GM13977 (cell line): ENCODE measurements around the gene PGAM2.

ENCODE experiments used
- DNase-seq: peaks from one replicate; pipeline ENCODE4 v3.0.0; 2012; ENCODE audit warnings: low spot score
- in situ Hi-C: fragments of 300-500 bp; cut with MboI; formaldehyde crosslinking; loops from one replicate; pipeline ENCODE4 v1.12.0; 2022; ENCODE audit warnings: low sequenced_read_pairs, low pct_unique_long_range_greater_than_20kb, mixed read lengths, inconsistent platforms; ENCODE audit not compliant: unreplicated experiment
- TF ChIP-seq, protein P1 (sequence below): IDR thresholded peaks from 2 replicates; pipeline ENCODE4 v1.5.1; 2012; ENCODE audit warnings: mild to moderate bottlenecking, control low read depth; ENCODE audit not compliant: insufficient read depth; ENCODE audit errors: extremely low read depth, missing control alignments

PGAM2 gene

DNA sequence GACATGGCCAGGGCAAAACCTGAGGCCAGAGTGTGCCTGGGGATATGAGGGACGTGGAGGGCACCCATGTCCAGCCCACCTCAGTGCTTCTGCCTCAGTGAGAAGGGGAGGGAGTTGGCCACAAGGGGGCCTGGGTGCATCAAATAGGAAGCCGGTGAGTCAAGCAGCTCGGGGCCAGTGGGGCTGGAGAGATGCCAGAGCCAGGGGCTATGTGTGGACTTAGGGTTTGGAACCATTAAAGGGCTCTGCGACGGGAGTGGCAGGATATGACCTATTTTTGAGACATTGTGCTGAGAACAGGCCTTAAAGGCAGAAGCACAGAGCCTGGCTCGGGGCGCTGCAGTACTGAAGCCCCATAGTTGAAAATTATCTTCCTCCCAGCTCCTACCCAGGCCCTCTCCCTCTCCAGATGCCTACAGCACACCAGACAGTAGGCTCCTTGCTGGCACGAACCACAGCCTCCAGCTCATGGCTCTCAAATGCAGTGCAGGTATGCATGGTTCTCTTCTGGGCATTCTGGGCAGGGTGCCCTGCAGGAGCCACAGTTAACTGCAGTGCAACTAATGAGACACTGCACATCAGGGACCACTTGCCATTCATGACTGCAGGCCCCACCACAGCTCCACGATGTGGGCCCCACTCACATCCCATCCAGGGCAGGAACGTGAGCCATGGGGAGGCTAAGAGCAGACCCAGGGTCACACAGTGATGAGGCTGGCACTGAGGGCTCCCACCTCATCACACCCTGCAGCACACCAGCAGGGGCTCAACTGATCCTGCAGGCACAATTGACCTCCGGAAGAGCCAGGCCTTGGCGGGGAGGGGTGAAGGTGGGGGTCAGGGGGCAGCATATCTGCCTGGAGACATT lies 7.2 kb upstream of the PGAM2 start:
- peak; percentile 62 for DNase-seq
- TF ChIP-seq, protein P1, sequence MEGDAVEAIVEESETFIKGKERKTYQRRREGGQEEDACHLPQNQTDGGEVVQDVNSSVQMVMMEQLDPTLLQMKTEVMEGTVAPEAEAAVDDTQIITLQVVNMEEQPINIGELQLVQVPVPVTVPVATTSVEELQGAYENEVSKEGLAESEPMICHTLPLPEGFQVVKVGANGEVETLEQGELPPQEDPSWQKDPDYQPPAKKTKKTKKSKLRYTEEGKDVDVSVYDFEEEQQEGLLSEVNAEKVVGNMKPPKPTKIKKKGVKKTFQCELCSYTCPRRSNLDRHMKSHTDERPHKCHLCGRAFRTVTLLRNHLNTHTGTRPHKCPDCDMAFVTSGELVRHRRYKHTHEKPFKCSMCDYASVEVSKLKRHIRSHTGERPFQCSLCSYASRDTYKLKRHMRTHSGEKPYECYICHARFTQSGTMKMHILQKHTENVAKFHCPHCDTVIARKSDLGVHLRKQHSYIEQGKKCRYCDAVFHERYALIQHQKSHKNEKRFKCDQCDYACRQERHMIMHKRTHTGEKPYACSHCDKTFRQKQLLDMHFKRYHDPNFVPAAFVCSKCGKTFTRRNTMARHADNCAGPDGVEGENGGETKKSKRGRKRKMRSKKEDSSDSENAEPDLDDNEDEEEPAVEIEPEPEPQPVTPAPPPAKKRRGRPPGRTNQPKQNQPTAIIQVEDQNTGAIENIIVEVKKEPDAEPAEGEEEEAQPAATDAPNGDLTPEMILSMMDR = peak; percentile 70
- in situ Hi-C loops = loop anchor here (10.0 kb wide), 1 partner anchor 122 kb away; no protein-coding TSS in a partner anchor

DNA sequence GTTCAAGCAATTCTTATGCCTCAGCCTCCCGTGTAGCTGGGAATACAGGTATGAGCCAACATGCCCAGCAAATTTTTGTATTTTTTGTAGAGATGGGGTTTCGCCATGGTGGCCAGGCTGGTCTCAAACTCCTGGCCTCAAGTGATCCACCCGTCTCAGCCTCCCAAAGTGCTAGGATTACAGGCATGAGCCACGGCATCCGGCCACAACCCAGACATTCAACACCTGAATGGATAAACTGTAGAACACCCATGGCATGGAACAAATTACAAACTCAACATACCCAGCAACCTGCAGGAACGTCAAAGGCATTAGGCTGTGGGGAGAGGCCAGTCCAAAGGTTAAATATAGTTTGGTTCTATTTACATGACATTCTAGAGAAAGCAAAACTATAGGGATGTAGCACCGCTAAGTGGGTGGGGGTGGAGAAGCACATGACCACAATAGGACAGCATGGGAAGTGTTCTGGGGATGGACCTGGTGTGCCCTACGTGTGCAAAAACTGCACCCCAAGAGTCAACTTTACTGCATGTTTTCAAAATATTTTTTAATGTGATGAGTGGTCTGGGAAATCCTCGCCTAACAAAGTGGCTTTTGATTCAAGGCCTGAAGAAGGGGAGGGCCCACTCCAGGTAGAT lies 6.5 kb upstream of the PGAM2 start:
- TF ChIP-seq, protein P1 = no peak
- in situ Hi-C loops = loop anchor here (10.0 kb wide), 1 partner anchor 123 kb away; no protein-coding TSS in a partner anchor
- DNase-seq = no peak

DNA sequence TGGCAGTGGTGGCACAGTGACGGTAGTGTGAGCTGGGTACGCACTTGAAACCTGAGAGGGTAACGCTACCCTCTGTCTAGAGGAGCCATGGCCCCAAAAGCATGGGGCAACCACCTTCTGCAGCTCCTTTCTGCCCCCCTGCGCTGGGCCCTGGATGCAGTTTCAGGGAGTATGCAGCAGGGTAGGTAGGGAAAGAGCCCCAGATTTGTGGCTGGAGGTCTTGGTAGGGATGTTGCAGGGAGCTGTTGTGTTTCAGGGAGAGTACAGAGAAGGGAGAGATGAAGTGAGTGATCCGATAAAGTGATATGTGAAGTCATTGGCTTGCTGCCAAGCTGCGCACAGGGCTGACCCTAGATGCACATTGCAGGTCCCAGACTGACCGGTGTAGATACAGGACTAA lies 2.7 kb upstream of the PGAM2 start:
- in situ Hi-C loops = no loop called here

DNA sequence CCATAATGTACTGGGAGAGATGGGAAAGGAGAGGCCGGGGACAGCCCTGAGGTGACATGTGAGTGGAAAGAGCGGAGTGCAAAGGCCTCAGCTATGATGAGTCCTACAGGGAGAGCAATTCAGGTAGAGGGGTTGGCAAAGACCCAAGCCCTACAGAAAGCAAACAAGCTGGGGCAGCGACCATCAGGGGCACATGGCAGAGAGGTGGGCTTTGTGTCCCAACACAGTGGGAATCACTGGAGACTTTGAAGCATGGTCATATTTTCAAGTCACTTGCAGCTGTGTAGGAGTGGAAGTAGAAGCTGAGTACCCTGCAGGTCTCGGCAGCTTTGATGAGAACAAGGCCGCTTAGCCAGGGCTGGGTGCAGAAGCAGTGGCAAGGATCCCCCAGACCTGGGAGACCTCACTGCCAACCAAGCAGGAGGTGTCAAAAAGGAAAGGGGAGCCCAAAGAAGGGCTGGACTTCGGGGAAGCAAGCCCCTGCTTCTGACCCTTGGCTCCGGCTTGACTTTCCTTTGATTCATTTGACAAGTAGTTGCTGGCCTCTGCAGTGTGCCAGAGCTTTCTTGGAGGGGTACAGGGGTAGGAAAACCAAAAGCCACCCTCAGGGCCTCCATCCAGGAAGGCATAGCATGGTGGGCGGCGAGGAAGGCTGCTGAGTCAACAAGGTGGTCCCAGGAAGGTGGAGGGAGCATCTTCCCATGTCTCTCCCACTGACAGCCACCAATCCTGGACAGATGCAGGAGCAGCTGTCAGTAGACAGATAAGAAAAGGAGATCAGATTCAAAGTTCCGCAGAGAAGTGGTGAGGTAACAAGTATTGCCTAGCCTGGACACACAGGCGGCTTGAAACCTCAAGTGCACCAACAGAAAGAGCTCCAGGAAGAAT lies 1.9 kb upstream of the PGAM2 start:
- TF ChIP-seq, protein P1 = no peak
- in situ Hi-C loops = no loop called here
- no peak for DNase-seq

More for the DNA sequence above, 2.7 kb upstream of the PGAM2 start:
- TF ChIP-seq, protein P1 = no peak
- DNase-seq = no peak

DNA sequence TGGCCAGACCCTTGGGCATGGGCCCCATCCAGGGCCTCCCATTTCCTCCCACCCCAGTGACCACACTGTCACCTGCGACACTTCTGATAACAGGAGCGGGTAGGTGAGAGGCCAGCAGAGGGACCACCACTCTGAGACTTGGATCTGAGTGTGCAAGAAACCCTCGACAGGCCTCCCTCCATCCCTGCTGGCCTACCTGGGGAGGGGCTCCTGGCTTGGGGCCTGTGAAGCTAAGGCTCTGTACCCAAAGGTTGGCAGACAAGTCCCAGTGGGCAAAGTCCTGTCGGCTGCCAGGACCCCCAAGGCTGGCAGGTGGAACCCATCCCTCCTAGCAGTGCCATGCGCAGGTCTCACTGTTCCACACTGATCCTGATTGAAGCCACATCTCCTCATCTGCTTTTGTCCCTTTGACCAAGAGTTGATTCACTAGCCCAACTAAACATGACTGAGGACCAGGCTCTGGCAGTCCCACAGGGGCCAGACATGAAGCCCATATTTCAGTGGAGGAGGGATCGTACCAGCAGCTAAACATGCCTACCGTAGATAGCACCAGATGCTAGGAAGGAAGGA lies 1.2 kb upstream of the PGAM2 start:
- in situ Hi-C loops = no loop called here
- DNase-seq = no peak
- TF ChIP-seq, protein P1 = no peak

DNA sequence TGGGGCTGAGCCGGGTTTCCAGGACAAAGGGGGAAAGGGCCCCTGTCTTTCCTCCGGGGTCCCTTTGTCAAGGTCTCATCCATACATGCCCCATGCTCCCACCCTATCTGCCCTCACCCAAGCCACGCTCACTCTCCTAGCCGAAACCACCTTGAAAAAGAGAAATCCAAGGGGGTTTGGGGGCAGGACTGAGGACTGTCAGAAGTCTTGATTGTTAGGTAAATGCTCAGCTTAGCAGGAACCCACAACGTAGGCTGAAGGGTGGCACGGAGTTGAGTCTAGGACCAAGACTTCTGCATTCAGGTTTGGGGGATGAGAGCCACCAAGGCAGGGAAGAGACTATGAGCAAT lies 719 bp upstream of the PGAM2 start:
- TF ChIP-seq, protein P1 = no peak
- DNase-seq = no peak
- in situ Hi-C loops = no loop called here
